GM18873 (cell line): ENCODE results near the gene TYK2.
A peak's percentile ranks its signal among the peaks of the same experiment; 100 is the strongest.

ENCODE experiments used
- ATAC-seq: cut with Tn5 transposase; IDR thresholded peaks from one replicate; pipeline ENCODE4 v1.9.1; 2021; ENCODE audit warnings: mild to moderate bottlenecking, moderate library complexity, moderate number of reproducible peaks; ENCODE audit not compliant: unreplicated experiment, low FRiP score

Gene TYK2

GRCh38 chr19:10317045-10317856, 63.1 kb downstream of the TYK2 start:
- no peak for ATAC-seq

GRCh38 chr19:10316229-10317044, 63.9 kb downstream of the TYK2 start:
- no peak for ATAC-seq

- ATAC-seq, result peak; percentile 55
Measured at GRCh38 chr19:10315335-10316214, 64.8 kb downstream of the TYK2 start, which contains the start of gene FDX2. Gene FDX2, minus strand, starts transcription at chr19:10316015. Its CDS starts 19 bp downstream, at chr19:10315996.

- no peak for ATAC-seq
Measured at GRCh38 chr19:10309423-10309822, 70.9 kb downstream of the TYK2 start, which contains the start of gene ZGLP1. Gene ZGLP1, minus strand, starts transcription at chr19:10309815.

DNA sequence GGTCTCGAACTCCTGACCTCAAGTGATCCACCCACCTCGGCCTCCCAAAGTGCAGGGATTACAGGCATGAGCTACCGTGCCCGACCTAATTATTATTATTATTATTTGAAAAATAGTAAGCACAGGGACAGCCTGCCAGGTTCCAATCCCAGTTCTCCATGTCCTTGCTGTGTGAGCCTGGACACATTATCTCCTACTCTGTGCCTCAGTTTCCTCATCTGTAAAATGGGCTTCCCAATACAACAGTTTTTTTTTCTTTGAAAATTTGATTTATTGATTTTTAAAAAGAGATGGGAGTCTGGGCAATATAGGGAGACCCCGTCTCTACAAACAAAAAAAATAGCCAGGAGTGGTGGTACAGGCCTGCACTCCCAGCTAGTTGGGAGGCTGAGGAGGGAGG, 74.0 kb downstream of the TYK2 start:
- ATAC-seq, result no peak

DNA sequence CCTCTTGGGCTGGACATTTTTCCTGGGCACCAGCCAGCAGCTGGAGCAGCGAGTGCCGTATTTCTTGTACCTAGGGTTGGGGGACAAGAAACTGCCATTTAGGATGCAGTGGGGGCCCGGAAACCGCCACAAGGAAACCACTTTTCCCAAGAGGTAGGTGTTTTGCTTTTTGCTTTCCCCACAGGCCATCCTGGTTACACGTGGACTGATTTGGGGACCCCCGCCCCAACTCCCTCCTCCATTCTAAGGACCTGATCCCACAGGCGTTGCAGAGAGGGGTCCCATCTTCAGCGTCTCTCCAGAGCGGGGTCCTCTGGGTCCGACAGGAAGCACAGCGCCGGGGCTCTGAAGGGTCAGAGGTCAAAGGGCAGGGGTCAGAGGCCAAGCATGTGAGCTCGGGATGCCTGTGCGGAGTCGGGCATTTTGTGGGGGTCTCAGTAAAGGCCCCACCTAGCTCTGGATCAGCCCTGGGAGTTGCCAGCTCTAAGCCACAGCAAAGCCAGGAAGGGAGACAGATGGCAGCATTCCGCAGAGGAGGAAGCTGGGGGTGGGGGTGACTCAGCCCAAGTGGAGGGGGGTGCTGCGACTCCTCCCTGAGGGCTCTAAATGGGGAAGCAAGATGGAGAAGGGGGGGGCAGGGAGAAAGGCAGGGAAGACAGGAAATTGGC, 75.1 kb downstream of the TYK2 start:
- no peak for ATAC-seq
